HG02678 (cell line): ENCODE measurements around the gene NR4A2.

ENCODE experiments used
- ATAC-seq: cut with Tn5 transposase; IDR thresholded peaks from one replicate; pipeline ENCODE4 v1.9.1; 2021; ENCODE audit warnings: mild to moderate bottlenecking, moderate library complexity; ENCODE audit not compliant: unreplicated experiment

NR4A2 gene

DNA sequence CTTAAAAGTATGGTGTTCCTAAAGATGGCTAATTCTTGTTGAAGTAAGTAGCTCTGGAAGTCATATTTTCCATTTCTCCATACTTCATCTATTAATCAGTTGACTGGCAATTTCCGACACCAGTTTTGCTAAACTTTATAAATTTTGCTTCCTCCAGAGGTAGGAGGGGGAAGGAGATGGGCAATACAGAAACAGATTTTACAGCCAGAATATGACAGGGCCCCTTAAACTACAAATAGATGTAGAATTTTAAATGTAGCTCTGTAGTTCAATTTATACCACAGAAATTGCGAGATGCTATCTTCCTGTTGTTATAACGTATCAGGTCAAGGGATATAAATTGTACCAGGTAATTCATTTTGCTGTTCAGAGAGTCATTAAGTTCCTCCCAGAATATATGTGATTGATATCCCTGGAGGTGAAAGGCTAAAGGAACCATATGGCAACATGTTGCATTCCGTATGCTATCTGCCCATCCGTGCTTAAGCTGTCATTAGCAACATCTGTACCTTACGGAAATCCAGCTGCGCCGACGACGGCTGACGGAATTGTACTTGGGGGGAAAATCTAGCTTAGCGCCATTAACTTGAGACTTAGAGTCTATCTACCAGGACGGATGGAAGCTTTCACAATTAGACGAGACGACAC lies 8.4 kb upstream of the NR4A2 start:
- ATAC-seq = no peak

DNA sequence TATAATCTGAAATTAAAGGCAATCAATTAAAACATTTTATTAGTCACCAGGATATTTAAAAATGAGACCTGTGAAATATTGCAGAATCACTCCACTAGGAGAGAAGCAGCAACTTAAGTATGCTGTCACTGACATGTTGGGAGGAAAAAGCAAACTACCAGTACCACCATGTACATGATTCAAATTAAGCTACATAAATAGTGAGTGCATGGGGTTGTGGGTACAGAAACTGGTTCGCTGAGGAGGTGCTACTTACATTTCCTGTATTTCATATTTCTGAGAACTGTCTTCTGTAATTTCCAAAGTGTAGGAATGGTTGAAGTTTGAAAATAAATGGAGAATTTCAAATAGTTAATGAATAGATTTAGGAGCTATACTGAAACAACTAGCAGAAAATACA lies 7.9 kb upstream of the NR4A2 start:
- ATAC-seq = no peak

DNA sequence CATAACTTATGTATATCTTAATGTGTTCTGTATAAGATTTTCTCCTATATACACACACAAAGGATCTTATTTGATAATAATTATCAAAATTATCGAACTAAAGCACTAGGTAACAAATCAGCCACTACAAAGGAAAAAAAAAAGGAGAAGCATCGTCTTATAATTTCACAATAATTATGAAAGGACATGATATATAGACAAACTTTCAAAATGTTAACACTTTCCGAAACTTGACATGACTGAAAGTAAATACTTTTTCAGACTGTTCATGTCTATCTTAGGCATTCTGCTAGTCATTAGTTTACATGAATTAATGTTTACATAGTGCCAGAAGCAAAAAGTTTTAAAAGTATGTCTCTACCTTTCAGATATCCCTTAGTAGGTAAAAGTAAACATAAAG lies 7.3 kb upstream of the NR4A2 start:
- no peak for ATAC-seq

DNA sequence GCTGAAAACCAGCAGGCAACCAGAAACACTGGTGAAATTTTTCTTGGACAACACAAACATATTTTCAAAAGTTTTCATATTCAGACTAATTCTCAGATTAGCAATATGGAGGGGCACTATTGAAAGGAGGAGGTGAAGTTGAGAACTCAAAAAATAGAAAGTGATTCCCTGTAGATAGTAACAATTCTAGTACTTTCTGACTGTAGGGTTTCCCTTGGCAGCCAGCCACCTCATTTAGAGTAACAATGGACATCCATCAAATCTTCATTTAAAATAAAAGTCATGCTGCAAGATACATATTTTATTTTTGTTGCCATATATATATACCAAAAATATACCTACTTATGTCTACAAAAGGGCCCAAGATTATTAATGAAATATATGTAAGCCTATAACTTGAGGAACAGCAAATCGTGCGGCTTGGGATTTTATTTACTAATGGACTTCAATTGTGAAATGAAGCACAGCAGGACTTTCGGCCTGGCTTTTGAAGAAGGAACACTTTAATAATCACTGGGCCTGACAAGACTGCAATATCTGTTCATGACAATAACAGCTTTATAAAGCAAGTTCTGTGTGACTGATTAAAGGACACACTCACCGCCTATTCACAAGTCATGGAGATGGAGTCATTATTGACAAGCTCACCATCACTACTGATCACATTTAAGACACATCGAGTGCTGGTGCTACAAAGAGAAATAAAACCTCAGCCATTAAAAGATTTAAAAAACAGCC lies 6.8 kb upstream of the NR4A2 start:
- ATAC-seq = no peak

DNA sequence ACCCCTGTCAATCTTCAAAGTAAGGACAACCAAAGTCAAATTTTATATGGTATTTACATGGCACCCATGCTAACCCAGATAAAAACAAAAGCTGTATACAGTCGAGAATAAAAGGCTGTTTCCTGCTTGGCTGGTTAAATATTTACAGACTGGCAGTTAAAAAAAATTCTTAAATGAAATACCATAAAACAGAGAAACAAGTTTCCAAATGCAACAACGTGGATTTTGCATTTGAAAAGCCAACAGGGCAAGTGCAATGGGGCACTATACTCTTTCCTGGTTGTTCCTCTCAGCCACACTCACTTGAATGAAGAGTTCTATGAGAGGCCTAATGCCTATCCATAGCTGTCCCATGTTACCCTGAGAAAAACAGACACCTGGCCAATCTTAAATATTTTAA lies 6.1 kb upstream of the NR4A2 start:
- ATAC-seq = no peak

DNA sequence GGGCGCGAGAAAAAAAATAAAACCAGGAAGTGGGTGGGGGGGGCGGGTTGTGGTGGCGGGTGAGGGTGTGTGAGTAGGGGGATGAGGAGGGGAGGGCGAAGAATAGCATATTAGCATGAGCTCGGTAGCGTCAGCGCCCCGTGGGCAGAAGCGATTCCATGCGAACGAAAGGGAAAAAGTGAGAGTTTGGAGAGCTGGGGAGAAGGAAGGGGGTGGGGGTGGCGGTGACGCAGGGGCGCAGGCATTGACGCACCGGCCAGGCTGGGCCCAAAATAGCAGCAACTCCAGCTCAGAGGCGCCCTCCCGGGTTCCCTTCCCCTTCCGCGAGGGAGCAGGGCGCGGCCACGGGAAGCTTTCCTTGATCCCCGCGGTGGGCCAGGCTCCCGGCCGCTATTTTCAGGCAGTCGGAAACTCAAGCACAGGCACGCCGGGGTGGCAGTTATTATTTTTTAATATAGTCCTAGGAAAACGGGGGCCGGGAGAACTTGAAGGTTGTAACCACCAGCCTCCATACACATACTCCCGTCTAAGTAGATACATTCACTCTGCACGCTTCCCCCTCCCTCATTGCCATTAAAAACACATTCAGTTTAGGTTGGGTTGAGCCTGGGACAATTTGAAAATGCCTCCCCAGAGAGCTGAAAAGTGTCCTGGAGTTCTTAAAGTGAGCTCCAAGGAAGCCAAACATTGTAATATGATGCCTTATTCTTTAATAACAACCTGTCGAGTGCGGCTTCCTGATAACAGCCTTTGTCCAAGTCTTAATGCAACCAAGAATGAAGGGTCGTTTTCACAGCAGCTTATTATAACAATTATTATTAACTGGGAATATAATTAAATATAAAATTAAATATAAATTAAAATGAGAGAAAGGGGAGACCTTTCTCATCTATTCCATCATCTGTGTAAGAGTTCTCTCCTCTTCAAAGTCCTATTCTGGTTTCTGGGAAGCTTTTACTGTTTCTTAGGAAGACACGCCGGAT lies 2.3 kb upstream of the NR4A2 start:
- ATAC-seq = peak; percentile 19

DNA sequence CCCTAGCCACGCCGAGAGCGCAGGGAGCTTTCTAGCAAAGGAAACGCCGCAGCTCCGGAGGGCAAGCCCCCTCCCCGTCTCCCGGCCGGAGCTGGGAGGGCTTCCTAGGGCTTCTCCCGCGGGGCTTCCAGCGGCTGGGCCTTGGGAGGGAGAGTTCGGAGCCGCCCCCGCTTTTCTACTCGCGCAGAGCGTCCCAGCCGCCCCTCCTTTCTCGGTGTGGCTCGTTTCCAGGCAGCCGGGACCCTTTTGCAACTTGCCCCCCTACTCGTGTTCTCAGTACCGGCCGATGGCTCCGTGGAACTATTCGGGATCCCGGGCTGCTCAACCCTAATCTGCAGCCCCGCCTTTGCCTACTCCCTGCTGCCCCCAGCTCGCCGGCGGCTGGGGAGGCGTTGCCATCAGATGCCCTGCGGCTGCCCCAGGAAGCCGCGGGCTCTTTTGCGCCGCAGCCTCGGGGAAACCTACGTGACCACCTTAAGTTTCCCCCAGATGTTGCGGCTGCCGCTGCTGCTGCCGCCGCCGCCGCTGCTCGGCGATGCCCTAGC lies 1.5 kb upstream of the NR4A2 start:
- peak; percentile 40 for ATAC-seq

DNA sequence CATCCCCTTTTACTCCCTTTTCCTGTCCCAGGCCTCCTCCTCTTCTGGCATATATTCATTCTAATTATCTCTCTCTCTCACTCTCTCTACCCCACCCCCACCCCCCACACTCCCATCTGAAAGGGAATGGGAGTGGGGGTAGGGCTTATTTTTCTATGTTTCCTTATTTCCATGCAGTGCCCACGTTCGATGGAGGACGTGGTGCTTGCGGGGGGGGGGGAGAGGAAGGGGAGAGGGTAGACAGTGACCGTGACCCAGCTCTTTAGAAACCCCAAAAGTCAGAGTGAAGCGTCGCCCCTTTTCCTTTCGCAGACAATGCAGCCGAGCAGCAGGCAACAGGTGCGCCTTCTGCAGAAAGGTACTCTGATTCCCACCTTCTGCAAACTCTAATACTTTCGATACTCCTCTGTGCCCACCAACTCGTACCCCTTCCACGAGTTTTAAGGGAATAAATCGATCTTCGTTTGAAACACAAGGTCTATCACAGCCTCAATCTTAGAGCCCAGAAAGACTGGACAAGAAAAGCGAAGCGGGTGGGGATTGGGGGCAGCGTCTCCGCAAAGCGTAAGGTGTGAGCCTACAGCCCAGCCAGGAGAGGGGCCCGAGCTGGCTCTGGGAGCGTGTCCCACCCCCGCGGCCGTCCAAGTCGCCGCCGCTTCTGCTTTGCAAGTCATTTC lies 891 bp upstream of the NR4A2 start:
- peak; percentile 19 for ATAC-seq

DNA sequence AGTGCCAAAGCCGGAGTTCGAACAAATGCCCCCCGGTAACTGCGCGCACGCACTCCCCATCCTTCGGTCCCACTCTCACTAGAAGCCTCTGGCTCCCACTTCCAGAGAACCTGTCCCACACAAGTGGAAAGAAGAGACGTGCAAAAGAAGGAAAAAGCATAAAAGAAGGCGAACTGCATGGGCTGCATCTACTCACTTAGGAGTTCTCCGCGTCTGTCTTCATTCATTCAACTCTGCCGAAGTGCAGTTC lies 312 bp downstream of the NR4A2 start:
- peak; percentile 8 for ATAC-seq

DNA sequence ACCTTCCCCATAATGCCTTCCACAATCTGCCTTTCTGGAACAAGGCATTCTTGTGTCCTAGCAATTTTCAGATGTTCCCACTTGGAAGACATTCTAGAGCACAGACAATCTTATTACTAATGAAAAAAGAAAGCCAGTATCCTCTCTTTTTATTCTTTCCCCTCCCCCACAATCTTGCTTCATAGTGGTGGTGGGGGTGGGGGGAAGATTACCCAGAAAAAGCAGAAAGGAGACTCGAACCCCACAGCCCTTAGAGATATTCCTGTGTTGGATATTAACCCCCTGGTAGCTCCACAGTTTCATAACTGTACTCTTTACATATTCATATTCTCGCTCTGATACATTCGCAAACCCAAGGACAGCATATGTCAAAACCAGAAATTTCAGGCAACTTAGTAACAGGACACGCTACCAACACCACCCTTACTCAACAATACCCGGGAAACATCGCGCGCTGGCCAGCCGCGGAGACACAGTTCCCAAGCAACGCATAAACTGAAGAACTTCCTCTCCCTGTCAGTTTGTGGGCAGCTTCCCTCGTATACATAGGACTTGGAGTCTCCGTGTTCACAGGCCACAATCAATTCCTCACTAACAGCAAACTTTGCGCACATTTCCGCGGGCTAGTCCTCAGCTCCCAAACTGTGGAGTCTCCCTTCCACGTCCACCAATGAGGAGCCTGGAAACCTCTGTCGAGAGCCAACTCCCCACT lies 793 bp downstream of the NR4A2 start:
- ATAC-seq = no peak

DNA sequence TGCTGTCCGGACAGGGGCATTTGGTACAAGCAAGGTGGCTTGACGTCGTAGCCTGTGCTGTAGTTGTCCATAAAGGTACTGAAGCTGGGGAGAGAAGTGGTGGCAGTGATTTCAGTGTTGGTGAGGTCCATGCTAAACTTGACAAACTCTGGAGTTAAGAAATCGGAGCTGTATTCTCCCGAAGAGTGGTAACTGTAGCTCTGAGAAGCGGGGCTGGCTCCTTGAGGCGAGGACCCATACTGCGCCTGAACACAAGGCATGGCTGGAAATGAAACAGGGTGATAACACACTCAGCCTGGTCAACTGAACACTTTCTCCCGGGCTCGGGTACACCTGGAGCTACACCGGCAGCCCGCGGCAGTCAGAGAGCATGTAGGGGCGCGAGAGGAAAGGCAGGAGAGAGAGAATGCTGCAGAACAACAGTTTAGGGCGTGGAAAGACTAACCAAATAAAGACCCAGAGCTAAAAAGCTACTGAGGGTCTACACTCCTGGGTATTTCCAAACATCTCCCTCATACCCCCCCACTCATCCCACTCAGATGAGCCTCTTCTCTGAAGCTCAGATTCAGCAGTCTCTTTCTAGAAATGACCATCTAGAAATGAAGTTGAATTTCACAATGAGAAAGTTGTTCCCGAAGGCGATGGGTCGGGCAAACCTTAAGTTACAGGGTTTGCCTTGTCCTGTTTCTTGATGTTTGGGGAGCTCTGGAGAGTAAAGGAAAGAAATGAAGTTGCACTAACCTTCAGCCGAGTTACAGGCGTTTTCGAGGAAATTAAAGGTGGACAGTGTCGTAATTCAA lies 2.4 kb downstream of the NR4A2 start:
- ATAC-seq = no peak

DNA sequence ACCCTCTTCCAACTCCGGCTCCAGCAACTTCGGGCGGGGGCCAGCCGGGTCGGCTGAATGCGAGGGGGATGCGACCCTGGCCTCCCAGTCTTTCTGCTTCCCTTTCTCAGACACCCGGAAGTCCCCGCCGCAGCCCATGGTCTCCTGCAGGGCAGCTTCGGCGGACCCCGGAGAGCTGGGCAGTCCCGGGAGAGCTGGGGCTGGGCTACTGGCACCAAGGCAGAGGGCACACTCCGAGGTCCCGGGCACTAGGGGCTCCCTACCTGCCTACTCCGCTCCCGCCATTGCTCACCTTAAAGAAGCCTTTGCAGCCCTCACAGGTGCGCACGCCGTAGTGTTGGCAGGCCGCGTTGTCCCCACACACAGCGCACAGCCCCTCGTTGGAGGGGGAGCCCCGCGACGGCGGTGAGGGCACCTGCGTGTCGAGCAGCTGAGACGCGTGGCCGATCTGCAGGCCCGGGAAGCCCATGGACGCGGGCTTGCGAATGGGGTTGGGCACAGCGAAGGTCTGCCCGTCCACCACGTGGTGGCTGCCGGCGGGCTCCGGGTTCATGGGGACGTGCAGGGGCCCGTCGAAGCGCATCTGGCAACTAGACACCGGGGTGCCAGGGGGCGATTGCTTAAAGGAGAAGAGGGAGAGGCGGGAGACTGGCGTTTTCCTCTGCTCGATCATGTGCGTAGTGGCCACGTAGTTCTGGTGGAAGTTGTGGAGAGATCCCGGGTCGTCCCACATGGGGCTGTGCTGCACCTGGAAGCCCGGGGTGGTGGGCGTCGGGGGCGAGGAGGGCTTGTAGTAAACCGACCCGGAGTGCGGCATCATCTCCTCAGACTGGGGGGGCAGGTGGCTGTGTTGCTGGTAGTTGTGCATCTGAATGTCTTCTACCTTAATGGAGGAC lies 3.2 kb downstream of the NR4A2 start:
- ATAC-seq = no peak

DNA sequence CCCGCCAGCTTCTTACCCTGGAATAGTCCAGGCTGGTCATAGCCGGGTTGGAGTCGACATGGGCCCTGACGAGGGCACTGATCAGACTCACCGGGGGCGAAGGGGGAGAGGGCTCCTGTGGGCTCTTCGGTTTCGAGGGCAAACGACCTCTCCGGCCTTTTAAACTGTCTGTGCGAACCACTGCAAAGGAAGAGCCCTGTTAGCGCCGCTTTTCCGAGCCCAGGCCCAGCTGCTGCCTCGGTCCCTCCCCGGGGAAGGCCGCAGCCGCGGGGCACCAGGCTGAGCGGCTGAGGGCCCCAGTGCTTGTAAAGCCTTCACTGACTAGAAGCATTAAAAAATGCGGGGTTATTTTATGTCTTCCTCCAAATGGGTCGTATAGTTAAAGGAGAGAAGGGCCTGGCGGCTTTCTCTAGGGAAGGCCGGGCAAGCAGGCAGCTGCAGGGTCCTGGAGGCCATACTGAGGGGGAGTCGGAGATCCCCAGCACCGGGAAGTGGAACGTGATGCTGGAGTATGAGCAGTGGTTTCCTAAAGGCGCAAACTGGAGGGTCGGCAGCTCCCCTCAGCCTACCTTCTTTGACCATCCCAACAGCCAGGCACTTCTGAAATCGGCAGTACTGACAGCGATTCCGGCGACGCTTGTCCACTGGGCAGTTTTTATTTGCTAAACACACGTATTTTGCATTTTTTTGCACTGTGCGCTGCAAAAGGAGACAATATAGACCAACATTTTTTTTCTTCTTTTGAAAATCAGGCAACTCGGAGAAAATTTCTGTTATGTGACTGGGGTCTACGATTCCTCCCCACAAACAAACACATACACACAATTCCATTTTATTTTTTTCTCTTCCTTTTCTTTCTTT lies 4.5 kb downstream of the NR4A2 start:
- ATAC-seq = no peak

DNA sequence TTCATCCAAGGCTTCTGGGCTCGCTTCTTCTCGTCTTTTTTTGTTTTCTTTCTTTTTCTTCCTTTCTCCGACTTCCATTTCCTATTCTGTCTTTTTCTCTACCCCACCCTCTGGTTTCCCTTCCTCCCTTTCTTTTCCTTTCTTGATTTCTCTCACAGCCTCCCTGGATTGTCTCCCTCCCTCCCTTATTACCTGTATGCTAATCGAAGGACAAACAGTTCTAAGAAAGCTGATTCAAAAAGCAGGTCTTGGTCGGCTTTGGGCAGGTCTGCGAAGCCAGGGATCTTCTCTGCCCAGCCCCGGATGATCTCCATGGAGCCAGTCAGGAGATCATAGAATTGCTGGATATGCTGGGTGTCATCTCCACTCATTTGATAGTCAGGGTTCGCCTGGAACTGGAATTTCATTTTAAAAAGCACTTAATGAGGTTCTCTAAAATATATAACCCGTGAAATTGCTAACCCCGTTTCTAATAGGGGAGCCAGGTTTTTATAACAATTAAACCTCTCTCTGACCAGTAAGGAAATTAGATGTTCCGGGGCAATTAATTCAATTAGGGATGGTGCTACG lies 5.9 kb downstream of the NR4A2 start:
- no peak for ATAC-seq

DNA sequence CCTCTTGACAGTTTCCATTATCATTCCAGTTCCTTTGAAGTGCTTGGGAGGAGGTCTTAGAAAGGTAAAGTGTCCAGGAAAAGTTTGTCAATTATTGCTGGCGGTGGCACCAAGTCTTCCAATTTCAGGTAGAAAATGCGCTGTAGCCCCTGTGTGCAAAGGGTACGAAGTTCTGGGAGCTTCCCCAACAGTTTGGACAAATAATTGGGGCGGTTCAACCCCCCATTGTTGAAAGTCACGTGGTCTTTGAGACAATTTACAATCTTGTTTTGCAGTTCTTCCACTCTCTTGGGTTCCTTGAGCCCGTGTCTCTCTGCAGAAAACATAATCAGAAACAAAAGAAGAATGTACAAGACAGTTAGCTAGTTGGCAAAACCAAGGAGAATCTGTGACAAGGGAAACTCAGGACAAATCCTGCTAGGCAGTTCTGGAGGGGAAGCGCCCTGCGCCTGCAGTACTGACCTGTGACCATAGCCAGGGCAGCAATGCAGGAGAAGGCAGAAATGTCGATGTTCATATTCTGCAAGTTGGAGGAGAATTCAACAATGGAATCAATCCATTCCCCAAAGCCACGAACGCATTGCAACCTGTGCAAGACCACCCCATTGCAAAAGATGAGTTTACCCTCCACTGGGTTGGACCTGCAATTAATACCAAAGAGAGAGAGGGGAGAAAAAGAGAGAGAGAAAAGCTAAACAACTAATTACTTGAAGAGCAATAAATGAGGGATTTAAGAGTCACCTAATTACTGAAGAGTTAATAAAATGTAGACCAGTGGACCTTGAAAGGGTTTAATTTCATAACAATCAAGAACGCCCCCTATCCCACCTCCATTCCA lies 6.6 kb downstream of the NR4A2 start:
- no peak for ATAC-seq

DNA sequence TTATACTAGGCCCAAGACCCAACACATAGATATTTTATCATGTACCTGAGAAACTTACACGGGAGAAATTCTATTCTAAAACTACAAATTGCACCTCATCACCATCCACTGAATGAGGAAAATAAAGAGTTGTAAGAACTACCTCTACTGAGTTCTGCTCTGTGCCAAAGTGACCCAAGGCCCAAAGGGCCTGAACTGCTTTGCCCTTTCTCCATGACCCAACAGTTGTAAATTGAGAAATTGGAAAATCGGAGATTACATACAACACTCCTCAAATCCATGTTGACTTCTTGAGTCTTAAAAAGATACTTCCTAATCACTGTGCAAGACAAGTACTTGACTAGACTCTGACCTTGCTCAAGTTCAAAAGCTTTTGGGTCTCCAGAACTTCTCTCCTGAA lies 8.8 kb downstream of the NR4A2 start:
- no peak for ATAC-seq
